K562 (cell line): ENCODE measurements around the gene LOC101059915.

ENCODE experiments used
- ATAC-seq: fragments of 200-7000 bp; cut with Tn5 transposase; 3 replicates; pipeline ENCODE4 v1.9.1; 2020; ENCODE audit warnings: moderate library complexity
- BruUV-seq: library from RNA; stranded (reverse); fragments of 400-500 nt; replicated peaks from 2 replicates; lab custom pipeline; 2021; lab: Mats Ljungman, UMichigan
- CTCF ChIA-PET: fragments of 300-600 bp; formaldehyde crosslinking; extraction: SDS; loops from one replicate; lab custom pipeline; 2021; ENCODE audit warnings: low intra/inter-chr PET ratio; lab: Yijun Ruan, JAX
- POLR2A ChIA-PET: fragments of 300-600, 350-650 bp; sonication (Branson Sonifier 250); formaldehyde crosslinking; extraction: SDS; loops from one replicate; lab custom pipeline; 2021; ENCODE audit warnings: antibody characterized with exemption, inconsistent platforms; lab: Yijun Ruan, JAX
- DNase-seq, 4 experiments: peaks; one replicate each; pipeline versions ENCODE4 v3.0.0 to v3.0.0-alpha.2; 2011 to 2018; ENCODE audit warnings: low spot score in 3 of 4, mixed read lengths in 3 of 4; ENCODE audit errors: extremely low read depth in 1 of 4
- FAIRE-seq: peaks from 2 replicates; lab custom pipeline; 2011; peaks lifted over from hg19 to GRCh38; lab: Jason Lieb, UNC
- H2AFZ ChIP-seq: 2 replicates; pipeline ENCODE4 v1.6.0; 2011; ENCODE audit warnings: low read depth, low read length, control low read depth, inconsistent platforms
- H3K27ac ChIP-seq: fragments of 200-600 bp; 3 replicates; pipeline ENCODE4 v1.8.0; 2011; ENCODE audit warnings: low read depth, mild to moderate bottlenecking, control low read depth, inconsistent platforms, low read length, moderate library complexity, mixed read lengths; ENCODE audit errors: extremely low read depth
- H3K27me3 ChIP-seq, 2 experiments: fragments of 300-600 bp in 1 of 2; 2 replicates in 1 of 2; 3 replicates in 1 of 2; pipeline versions ENCODE4 v1.6.0 to v1.8.0; 2011; ENCODE audit warnings: inconsistent platforms in 2 of 2, low read length in 2 of 2, mild to moderate bottlenecking in 1 of 2, mixed read lengths in 1 of 2, moderate library complexity in 1 of 2; ENCODE audit not compliant: control insufficient read depth in 2 of 2, insufficient read depth in 2 of 2
- H3K36me3 ChIP-seq: fragments of 300-600 bp; 3 replicates; pipeline ENCODE4 v1.8.0; 2011; ENCODE audit warnings: mild to moderate bottlenecking, low read length, inconsistent platforms; ENCODE audit not compliant: control insufficient read depth, insufficient read depth
- H3K4me1 ChIP-seq, 2 experiments: fragments of 200-600 bp in 1 of 2; replicated peaks in 1 of 2; 2 replicates in 1 of 2; 3 replicates in 1 of 2; pipeline versions ENCODE4 v1.5.1 to v1.8.0; 2011; ENCODE audit warnings: inconsistent platforms in 2 of 2, low read length in 2 of 2, mild to moderate bottlenecking in 1 of 2, mixed read lengths in 1 of 2, moderate library complexity in 1 of 2; ENCODE audit not compliant: control insufficient read depth in 2 of 2, insufficient read depth in 2 of 2
- H3K4me2 ChIP-seq: 2 replicates; pipeline ENCODE4 v1.6.1; 2011; ENCODE audit warnings: low read length, control low read depth, inconsistent platforms, mixed read lengths; ENCODE audit not compliant: insufficient read depth
- H3K4me3 ChIP-seq: fragments of 200-600 bp; sonication (generic), shearing (Covaris generic); 2 replicates; pipeline ENCODE4 v1.5.1; 2016; ENCODE audit warnings: control low read depth, inconsistent platforms
- H3K79me2 ChIP-seq: fragments of 200-600 bp; 3 replicates; pipeline ENCODE4 v1.8.0; 2011; ENCODE audit warnings: low read length, inconsistent platforms; ENCODE audit not compliant: control insufficient read depth, insufficient read depth
- H3K9ac ChIP-seq, 2 experiments: 2 replicates each; pipeline versions ENCODE4 v1.6.0 to v1.6.1; 2011; ENCODE audit warnings: low read depth in 2 of 2, low read length in 2 of 2, control low read depth in 1 of 2, inconsistent platforms in 1 of 2, mild to moderate bottlenecking in 1 of 2, mixed read lengths in 1 of 2; ENCODE audit not compliant: insufficient read depth in 1 of 2
- H3K9me1 ChIP-seq: one replicate; pipeline ENCODE4 v1.6.0; 2011; ENCODE audit warnings: inconsistent platforms, mild to moderate bottlenecking, low read length, moderate library complexity; ENCODE audit not compliant: control insufficient read depth, insufficient read depth
- H3K9me3 ChIP-seq: replicated peaks from 2 replicates; pipeline ENCODE4 v1.5.1; 2011; ENCODE audit warnings: low read depth, low read length, inconsistent platforms; ENCODE audit not compliant: control insufficient read depth, insufficient read depth
- H4K20me1 ChIP-seq: replicated peaks from 2 replicates; pipeline ENCODE4 v1.6.1; 2011; ENCODE audit warnings: low read length, inconsistent platforms, mixed read lengths; ENCODE audit not compliant: control insufficient read depth, insufficient read depth
- GTF2B ChIP-seq: IDR thresholded peaks from 2 replicates; pipeline ENCODE4 v1.6.1; 2011; ENCODE audit not compliant: insufficient read length; ENCODE audit errors: extremely low read depth
- HMGXB4 ChIP-seq: sonication (generic); formaldehyde crosslinking; IDR thresholded peaks from 2 replicates; pipeline ENCODE4 v1.8.1; 2023; ENCODE audit warnings: mild to moderate bottlenecking, missing genetic modification reagents
- RAD51 ChIP-seq: fragments of 450-650 bp; IDR thresholded peaks from 2 replicates; pipeline ENCODE4 v1.7.1; 2016; ENCODE audit warnings: low read depth, mild to moderate bottlenecking, borderline replicate concordance
- TRIM24 ChIP-seq, 2 experiments: fragments of 450-650 bp; IDR thresholded peaks; 2 replicates each; pipeline ENCODE4 v1.6.1; 2016
- ZNF384 ChIP-seq: IDR thresholded peaks from 2 replicates; pipeline ENCODE4 v1.6.1; 2012; ENCODE audit warnings: low read depth, low read length, improper control_type of control experiment
- ZNF551 ChIP-seq: fragments of 250-450 bp; sonication (Bioruptor Pico); IDR thresholded peaks from 2 replicates; pipeline ENCODE4 v1.5.0; 2021; ENCODE audit warnings: mild to moderate bottlenecking, moderate library complexity
- WGBS: fragments of 100-300 bp; shearing (Covaris generic); methylation state at CpG from one replicate; pipeline ENCODE4 v1.1.6; 2016; ENCODE audit warnings: low coverage, mixed read lengths; ENCODE audit not compliant: insufficient coverage; ENCODE audit errors: missing lambda C conversion rate; 5-methylcytosine and 5-hydroxymethylcytosine counted together
- in situ Hi-C: fragments of 300-500 bp; cut with MboI; formaldehyde crosslinking; loops from 4 replicates; pipeline ENCODE4 v1.15.0; 2018; ENCODE audit warnings: inconsistent platforms, mixed read lengths
- intact Hi-C: fragments of 100-400 bp; cut with micrococcal nuclease; formaldehyde crosslinking; loops from 2 replicates; pipeline ENCODE4 v1.14.2; 2022

Gene LOC101059915

GRCh38 chrX:71638409-71638808, 28.9 kb upstream of the LOC101059915 start:
- H3K27ac ChIP-seq = no peak overlapping the region
- no peaks in the 10 kb centered on the region for H3K79me2 ChIP-seq
- TF ChIP-seq TRIM24 (IDR thresholded peaks at IDR 0.05) = no peak
- TF ChIP-seq GTF2B = no peak
- TF ChIP-seq RAD51 = no peak
- no peak for TF ChIP-seq HMGXB4
- TF ChIP-seq ZNF384 = no peak
- no peak for TF ChIP-seq ZNF551 (CRISPR knock-in tag)
- no peaks in the 10 kb centered on the region for H3K36me3 ChIP-seq
- DNase-seq (no peak), FAIRE-seq (no peak), ATAC-seq (no peak)
- intact Hi-C loops (no loop called here), in situ Hi-C loops (no loop called here)
- no peaks in the 10 kb centered on the region for H4K20me1 ChIP-seq
- no peak overlapping the region for H3K9ac ChIP-seq
- H3K9me3 ChIP-seq = no peaks in the 10 kb centered on the region
- CTCF ChIA-PET = no interaction called here
- H3K4me3 ChIP-seq = no peak overlapping the region
- WGBS = 0% methylated on average over 4 of the region's 4 CpGs
- BruUV-seq = no TSS peak
- H3K4me2 ChIP-seq = no peak overlapping the region; the same call in 1 of the 2 replicates
- H3K4me1 ChIP-seq = no peaks in the 10 kb centered on the region; a peak in 1 of 5 replicates
- no peak overlapping the region for H2AFZ ChIP-seq
- H3K27me3 ChIP-seq = no peaks in the 10 kb centered on the region
- POLR2A ChIA-PET = no interaction called here
- H3K9me1 ChIP-seq = no peaks in the 10 kb centered on the region
